Loucy (cell line): Measurements from ENCODE around the gene SATB2.

Experiments used
- H2AFZ ChIP-seq: fragments of 200-600 bp; sonication (generic); 2 replicates; pipeline ENCODE4 v1.6.0; 2016; ENCODE audit warnings: antibody characterized with exemption, mild to moderate bottlenecking, low read length, moderate library complexity
- H3F3A ChIP-seq: fragments of 200-600 bp; 2 replicates; pipeline ENCODE4 v1.6.0; 2016; ENCODE audit warnings: antibody characterized with exemption, low read depth, mild to moderate bottlenecking
- H3K27me3 ChIP-seq: fragments of 200-600 bp; sonication (generic); 2 replicates; pipeline ENCODE4 v1.6.1; 2014; ENCODE audit warnings: low read length, mild to moderate bottlenecking; ENCODE audit not compliant: insufficient read depth, poor library complexity, severe bottlenecking
- H3K36me3 ChIP-seq: fragments of 200-600 bp; sonication (generic); 2 replicates; pipeline ENCODE4 v1.6.1; 2016; ENCODE audit warnings: low read length; ENCODE audit not compliant: insufficient read depth
- H3K4me1 ChIP-seq: fragments of 200-600 bp; sonication (generic); 2 replicates; pipeline ENCODE4 v1.5.1; 2014; ENCODE audit warnings: low read length, mild to moderate bottlenecking; ENCODE audit not compliant: insufficient read depth, poor library complexity, severe bottlenecking
- H3K4me2 ChIP-seq: fragments of 200-600 bp; sonication (generic); 2 replicates; pipeline ENCODE4 v1.6.0; 2014; ENCODE audit warnings: antibody characterized with exemption, low read length, low read depth, mild to moderate bottlenecking; ENCODE audit not compliant: poor library complexity, severe bottlenecking
- H3K4me3 ChIP-seq: fragments of 200-600 bp; sonication (generic); 2 replicates; pipeline ENCODE4 v1.5.1; 2014; ENCODE audit warnings: low read length, mild to moderate bottlenecking, mixed read lengths; ENCODE audit not compliant: poor library complexity, severe bottlenecking
- H3K79me2 ChIP-seq: fragments of 200-600 bp; sonication (generic); 2 replicates; pipeline ENCODE4 v1.6.1; 2014; ENCODE audit warnings: low read length; ENCODE audit not compliant: insufficient read depth
- H3K9ac ChIP-seq: fragments of 200-600 bp; sonication (generic); 2 replicates; pipeline ENCODE4 v1.6.0; 2014; ENCODE audit warnings: mild to moderate bottlenecking, low read depth, low read length, moderate library complexity; ENCODE audit not compliant: poor library complexity, severe bottlenecking
- H3K9me2 ChIP-seq: fragments of 200-600 bp; sonication (generic); replicated peaks from 2 replicates; pipeline ENCODE4 v1.6.1; 2016; ENCODE audit warnings: low read depth, low read length, mixed read lengths
- H3K9me3 ChIP-seq: fragments of 200-600 bp; sonication (generic); 2 replicates; pipeline ENCODE4 v1.6.1; 2014; ENCODE audit warnings: mild to moderate bottlenecking, antibody characterized with exemption, low read length, low read depth; ENCODE audit not compliant: insufficient read depth
- H4K20me1 ChIP-seq: fragments of 200-600 bp; sonication (generic); 2 replicates; pipeline ENCODE4 v1.6.0; 2014; ENCODE audit warnings: antibody characterized with exemption, low read length, mild to moderate bottlenecking; ENCODE audit not compliant: insufficient read depth, poor library complexity, severe bottlenecking
- EZH2phosphoT487 ChIP-seq: fragments of 200-600 bp; IDR thresholded peaks from 2 replicates; pipeline ENCODE4 v1.6.1; 2018; ENCODE audit warnings: antibody characterized with exemption, mild to moderate bottlenecking, moderate library complexity, borderline replicate concordance
- TF ChIP-seq, protein P1 (sequence below): fragments of 200-600 bp; sonication (generic); conservative IDR thresholded peaks from 2 replicates; pipeline ENCODE4 v1.5.1; 2014; ENCODE audit warnings: mild to moderate bottlenecking, antibody characterized with exemption, low read length

Gene SATB2

DNA sequence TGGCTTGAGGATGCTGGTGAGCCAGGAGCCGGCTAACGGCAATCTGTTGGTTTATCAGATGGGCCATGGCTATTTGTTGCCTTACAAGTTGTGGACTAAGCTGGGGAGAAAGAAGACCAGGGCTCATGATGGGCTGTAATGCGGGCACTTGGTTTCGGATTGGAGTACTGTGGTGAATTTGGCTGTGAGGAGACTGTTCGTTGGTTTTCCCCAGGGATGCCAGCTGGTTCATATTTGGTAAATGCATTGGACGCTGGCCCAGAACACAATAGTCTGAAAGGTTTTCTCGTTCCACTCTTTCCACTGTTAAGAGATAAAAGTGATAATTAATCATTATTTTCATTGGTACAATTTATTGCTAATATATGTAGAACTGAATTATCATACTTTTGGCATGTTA, 108.9 kb downstream of the SATB2 start:
- H3K4me3 ChIP-seq: no peak overlapping the region
- no peaks in the 10 kb centered on the region for H3K9me2 ChIP-seq
- no peaks in the 10 kb centered on the region for H3K27me3 ChIP-seq
- peaks cover 6% of the 10 kb centered on the region for H3K4me1 ChIP-seq
- no peaks in the 10 kb centered on the region for H3K9me3 ChIP-seq
- H3K79me2 ChIP-seq: no peaks in the 10 kb centered on the region
- no peaks in the 10 kb centered on the region for H3F3A ChIP-seq
- H4K20me1 ChIP-seq: no peaks in the 10 kb centered on the region
- TF ChIP-seq EZH2phosphoT487: no peak
- TF ChIP-seq, protein P1, sequence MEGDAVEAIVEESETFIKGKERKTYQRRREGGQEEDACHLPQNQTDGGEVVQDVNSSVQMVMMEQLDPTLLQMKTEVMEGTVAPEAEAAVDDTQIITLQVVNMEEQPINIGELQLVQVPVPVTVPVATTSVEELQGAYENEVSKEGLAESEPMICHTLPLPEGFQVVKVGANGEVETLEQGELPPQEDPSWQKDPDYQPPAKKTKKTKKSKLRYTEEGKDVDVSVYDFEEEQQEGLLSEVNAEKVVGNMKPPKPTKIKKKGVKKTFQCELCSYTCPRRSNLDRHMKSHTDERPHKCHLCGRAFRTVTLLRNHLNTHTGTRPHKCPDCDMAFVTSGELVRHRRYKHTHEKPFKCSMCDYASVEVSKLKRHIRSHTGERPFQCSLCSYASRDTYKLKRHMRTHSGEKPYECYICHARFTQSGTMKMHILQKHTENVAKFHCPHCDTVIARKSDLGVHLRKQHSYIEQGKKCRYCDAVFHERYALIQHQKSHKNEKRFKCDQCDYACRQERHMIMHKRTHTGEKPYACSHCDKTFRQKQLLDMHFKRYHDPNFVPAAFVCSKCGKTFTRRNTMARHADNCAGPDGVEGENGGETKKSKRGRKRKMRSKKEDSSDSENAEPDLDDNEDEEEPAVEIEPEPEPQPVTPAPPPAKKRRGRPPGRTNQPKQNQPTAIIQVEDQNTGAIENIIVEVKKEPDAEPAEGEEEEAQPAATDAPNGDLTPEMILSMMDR: no peak
- no peaks in the 10 kb centered on the region for H3K36me3 ChIP-seq
- H3K4me2 ChIP-seq: no peak overlapping the region
- H2AFZ ChIP-seq: no peak overlapping the region
- no peak overlapping the region for H3K9ac ChIP-seq

DNA sequence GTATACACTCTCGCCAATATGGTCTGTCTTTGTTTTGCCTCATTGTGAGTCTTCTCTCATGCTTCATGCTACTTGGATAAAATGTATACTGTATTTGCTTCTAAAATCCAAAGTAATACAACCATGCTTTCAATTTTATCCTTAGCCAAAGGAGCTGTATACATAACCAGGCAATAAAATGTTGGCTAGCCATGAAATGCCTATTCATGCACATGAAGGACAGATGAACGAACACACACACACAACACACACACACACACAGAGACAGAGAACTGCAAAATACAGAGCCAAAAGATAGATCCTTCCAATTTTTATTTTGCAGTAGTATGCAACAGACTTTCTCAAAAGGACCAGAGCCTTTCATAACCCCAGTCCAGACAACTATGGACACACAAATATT, 113.7 kb downstream of the SATB2 start:
- H3K9me2 ChIP-seq: no peaks in the 10 kb centered on the region
- no peak overlapping the region for H3K9ac ChIP-seq
- H3K4me3 ChIP-seq: no peak overlapping the region
- TF ChIP-seq, protein P1: no peak
- no peak for TF ChIP-seq EZH2phosphoT487
- no peaks in the 10 kb centered on the region for H3K27me3 ChIP-seq
- no peaks in the 10 kb centered on the region for H3K79me2 ChIP-seq
- H3F3A ChIP-seq: no peaks in the 10 kb centered on the region
- H3K36me3 ChIP-seq: no peaks in the 10 kb centered on the region
- H3K9me3 ChIP-seq: no peaks in the 10 kb centered on the region
- H2AFZ ChIP-seq: no peak overlapping the region
- H3K4me1 ChIP-seq: peaks cover 6% of the 10 kb centered on the region
- no peaks in the 10 kb centered on the region for H4K20me1 ChIP-seq
- H3K4me2 ChIP-seq: no peak overlapping the region

DNA sequence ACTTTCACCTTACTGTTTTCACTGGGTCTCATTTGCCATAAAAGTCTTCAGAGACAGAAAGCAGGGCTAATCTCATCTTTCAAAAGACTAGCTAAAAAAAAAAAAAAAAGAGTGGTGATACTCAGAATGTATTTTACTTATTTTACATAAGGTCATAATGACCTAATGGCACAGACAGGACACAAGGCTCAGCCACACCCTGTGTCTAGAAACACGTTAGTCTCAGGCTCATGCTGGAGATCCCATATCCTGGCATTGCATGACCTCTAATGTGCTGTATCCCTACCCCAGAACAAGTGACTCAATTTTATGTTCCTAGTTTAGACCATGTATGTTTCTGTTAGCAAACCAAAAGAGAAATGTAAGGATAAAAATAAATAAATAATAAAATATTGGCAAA, 115.4 kb downstream of the SATB2 start:
- Histone ChIP-seq H3K79me2 (no peaks in the 10 kb centered on the region), H3F3A (no peaks in the 10 kb centered on the region)
- TF ChIP-seq EZH2phosphoT487: no peak
- TF ChIP-seq, protein P1: no peak

More for the DNA sequence above, 115.4 kb downstream of the SATB2 start:
- Histone ChIP-seq H3K9me2 (no peaks in the 10 kb centered on the region), H3K27me3 (no peaks in the 10 kb centered on the region), H3K4me2 (no peak overlapping the region), H3K9me3 (no peaks in the 10 kb centered on the region), H3K4me1 (peaks cover under 1% of the 10 kb centered on the region), H3K9ac (no peak overlapping the region), H2AFZ (no peak overlapping the region), H3K4me3 (no peak overlapping the region), H4K20me1 (no peaks in the 10 kb centered on the region), H3K36me3 (no peaks in the 10 kb centered on the region)
